ENCODE measurements around the gene OR6N1.

The OR6N1 gene

GRCh38 chr1:158752155-158752712 is 19.8 kb downstream of the OR6N1 start:
- no peak for DNase-seq (ENCODE audit: low read depth)

- DNase-seq (ENCODE audit: low read depth), result no peak
Measured at GRCh38 chr1:158735848-158736247, 36.1 kb downstream of the OR6N1 start.

GRCh38 chr1:158732524-158732923 is 39.5 kb downstream of the OR6N1 start:
- no peak for DNase-seq (ENCODE audit: low read depth)

- DNase-seq (ENCODE audit: low read depth), result no peak
Measured at GRCh38 chr1:158731707-158732106, 40.3 kb downstream of the OR6N1 start.

GRCh38 chr1:158730453-158730852 is 41.5 kb downstream of the OR6N1 start:
- no peak for DNase-seq (ENCODE audit: low read depth)

- DNase-seq (ENCODE audit: low read depth), result no peak
Measured at GRCh38 chr1:158728510-158729225, 43.3 kb downstream of the OR6N1 start.

GRCh38 chr1:158724442-158724841 is 47.6 kb downstream of the OR6N1 start:
- DNase-seq (ENCODE audit: low read depth), result no peak

GRCh38 chr1:158720620-158721019 is 51.4 kb downstream of the OR6N1 start, which contains the start of gene OR6K3:
Gene OR6K3 (minus strand): TSS chr1:158720720. CDS start chr1:158718115, 2,605 bp downstream.
- DNase-seq (ENCODE audit: low read depth), result no peak

GRCh38 chr1:158719664-158720063 is 52.3 kb downstream of the OR6N1 start:
- no peak for DNase-seq (ENCODE audit: low read depth)

- DNase-seq (ENCODE audit: low read depth), result no peak
Measured at GRCh38 chr1:158717344-158717743, 54.7 kb downstream of the OR6N1 start.

GRCh38 chr1:158716335-158716734 is 55.7 kb downstream of the OR6N1 start:
- no peak for DNase-seq (ENCODE audit: low read depth)

GRCh38 chr1:158714754-158715153 is 57.2 kb downstream of the OR6N1 start:
- DNase-seq (ENCODE audit: low read depth), result no peak

Measured in stimulated activated CD8-positive, alpha-beta memory T cell treated with anti-CD3 and anti-CD28 coated beads, Interleukin-12 subunit alpha, Interleukin-12 subunit beta, amount 100 ng/mL, for 4 hours (primary cell).